GM18507 (cell line): ENCODE measurements around the gene PCDHB15.
"Not testable (repeated sequence)": the region's sequence is repeated elsewhere in the genome, so short reads cannot be mapped to it uniquely, and the experiment has no call there.

Experiments
- DNase-seq: peaks from one replicate; pipeline ENCODE4 v3.0.0; 2011; ENCODE audit warnings: low read depth; ENCODE audit not compliant: insufficient read length; ENCODE audit errors: extremely low spot score
- FAIRE-seq: peaks from 2 replicates; lab custom pipeline; 2011; peaks lifted over from hg19 to GRCh38; lab: Jason Lieb, UNC

The PCDHB15 gene

GRCh38 chr5:141241496-141241895 is 3.7 kb upstream of the PCDHB15 start:
- FAIRE-seq, result no peak
- no peak for DNase-seq

- FAIRE-seq, DNase-seq: not testable (repeated sequence)
Measured at GRCh38 chr5:141246971-141247370, 1.8 kb downstream of the PCDHB15 start.

GRCh38 chr5:141247434-141247833 is 2.2 kb downstream of the PCDHB15 start:
- DNase-seq, FAIRE-seq: not testable (repeated sequence)

- FAIRE-seq (no peak), DNase-seq (no peak)
Measured at GRCh38 chr5:141250576-141250975, 5.4 kb downstream of the PCDHB15 start.

- FAIRE-seq (no peak), DNase-seq (no peak)
Measured at GRCh38 chr5:141258464-141258863, 13.3 kb downstream of the PCDHB15 start.

GRCh38 chr5:141258948-141259347 is 13.8 kb downstream of the PCDHB15 start:
- DNase-seq (no peak), FAIRE-seq (no peak)

GRCh38 chr5:141260458-141261237 is 15.5 kb downstream of the PCDHB15 start:
- FAIRE-seq (no peak), DNase-seq (no peak)

- DNase-seq, result no peak
- FAIRE-seq, result no peak
Measured at GRCh38 chr5:141261238-141261546, 16.0 kb downstream of the PCDHB15 start.

- FAIRE-seq, result no peak
- no peak for DNase-seq
Measured at GRCh38 chr5:141269195-141269594, 24.0 kb downstream of the PCDHB15 start.

GRCh38 chr5:141272906-141273305 is 27.7 kb downstream of the PCDHB15 start:
- FAIRE-seq, result no peak

GRCh38 chr5:141298376-141298775 is 53.2 kb downstream of the PCDHB15 start:
- no peak for FAIRE-seq
- DNase-seq, result no peak

More at GRCh38 chr5:141272906-141273305, 27.7 kb downstream of the PCDHB15 start:
- no peak for DNase-seq
